BLaER1 treated with 17β-estradiol and CSF1 and Interleukin-3, amounts not matched to agents 10 nM and 100 nM (cell line): ENCODE data around the gene CHRNB1.
A peak's percentile ranks its signal among the peaks of the same experiment; 100 is the strongest.

Experiments
- H3K27ac ChIP-seq, 11 experiments: shearing (Covaris generic); formaldehyde crosslinking; 2 replicates each; pipeline ENCODE4 v1.8.1; 2022
- H3K27me3 ChIP-seq, 11 experiments: shearing (Covaris generic); formaldehyde crosslinking; 2 replicates each; pipeline ENCODE4 v1.8.1; 2022
- H3K36me3 ChIP-seq, 11 experiments: shearing (Covaris generic); formaldehyde crosslinking; 2 replicates each; pipeline ENCODE4 v1.8.1; 2022
- H3K4me1 ChIP-seq, 10 experiments: shearing (Covaris generic); formaldehyde crosslinking; 2 replicates each; pipeline ENCODE4 v1.8.1; 2022
- H3K4me2 ChIP-seq, 11 experiments: shearing (Covaris generic); formaldehyde crosslinking; 2 replicates each; pipeline ENCODE4 v1.8.1; 2022
- H3K4me3 ChIP-seq, 10 experiments: shearing (Covaris generic); formaldehyde crosslinking; 2 replicates each; pipeline ENCODE4 v1.8.1; 2022
- H3K9ac ChIP-seq, 11 experiments: shearing (Covaris generic); formaldehyde crosslinking; 2 replicates each; pipeline ENCODE4 v1.8.1; 2022
- H3K9me3 ChIP-seq, 11 experiments: shearing (Covaris generic); formaldehyde crosslinking; replicated peaks in 1 of 11; 2 replicates each; pipeline ENCODE4 v1.8.1; 2022
- H4K20me1 ChIP-seq, 11 experiments: shearing (Covaris generic); formaldehyde crosslinking; 2 replicates each; pipeline ENCODE4 v1.8.1; 2022
- Cebpa-rat ChIP-seq, 11 experiments: shearing (Covaris generic); IDR thresholded peaks; 2 replicates each; pipeline ENCODE4 v1.8.1; 2022

Gene CHRNB1

GRCh38 chr17:7419819-7420610 is 24.8 kb upstream of the CHRNB1 start, which contains the start of gene SPEM1:
SPEM1 (plus strand) TSS chr17:7420324; CDS start chr17:7420385, 61 bp downstream.
- Histone ChIP-seq H3K9me3 (no peaks in the 10 kb centered on the region), H3K36me3 (peaks cover 0 to 25% (median 15%) of the 10 kb centered on the region in 11 experiments; a peak in 15 of 22 replicates), H3K9ac (peak within 1 kb of the TSS in 3 of 11 experiments; percentile 9 to 20 (median 9); a peak in 1 of 22 replicates), H3K4me1 (peaks cover 0 to 9% (median 7%) of the 10 kb centered on the region in 10 experiments; a peak in 12 of 20 replicates), H3K4me2 (no peak within 1 kb of the TSS), H4K20me1 (peaks cover 0 to 6% (median 0%) of the 10 kb centered on the region in 11 experiments; a peak in 2 of 22 replicates), H3K27me3 (no peaks in the 10 kb centered on the region), H3K4me3 (no peak within 1 kb of the TSS), H3K27ac (no peak within 1 kb of the TSS)
- TF ChIP-seq Cebpa-rat (IDR thresholded peaks at IDR 0.05), result no peak

- Histone ChIP-seq H3K27me3 (no peaks in the 10 kb centered on the region), H3K9ac (no peak overlapping the region), H3K4me1 (peaks cover 0 to 12% (median 9%) of the 10 kb centered on the region in 10 experiments; a peak in 12 of 20 replicates), H3K36me3 (peaks cover 0 to 14% (median 8%) of the 10 kb centered on the region in 11 experiments; a peak in 8 of 22 replicates), H3K4me3 (no peak overlapping the region), H3K4me2 (no peak overlapping the region), H3K9me3 (no peaks in the 10 kb centered on the region), H4K20me1 (peaks cover 0 to 6% (median 0%) of the 10 kb centered on the region in 11 experiments; a peak in 1 of 22 replicates), H3K27ac (no peak overlapping the region)
- no peak for TF ChIP-seq Cebpa-rat (IDR thresholded peaks at IDR 0.05)
These were observed 23.7 kb upstream of the CHRNB1 start for GRCh38 chr17:7421186-7421585.

GRCh38 chr17:7423679-7424078 is 21.2 kb upstream of the CHRNB1 start:
- no peak overlapping the region for H3K4me2 ChIP-seq
- no peak overlapping the region for H3K27ac ChIP-seq
- H3K36me3 ChIP-seq, result 0 out of 22 replicates have a peak, but pooled peaks cover 0 to under 1% (median 0%) of the 10 kb centered on the region in 11 experiments
- H3K4me1 ChIP-seq, result peaks cover 0 to 13% (median 9%) of the 10 kb centered on the region in 10 experiments; a peak in 12 of 20 replicates
- H3K4me3 ChIP-seq, result no peak overlapping the region
- no peak for TF ChIP-seq Cebpa-rat (IDR thresholded peaks at IDR 0.05)
- no peaks in the 10 kb centered on the region for H3K9me3 ChIP-seq
- no peaks in the 10 kb centered on the region; a peak in 1 of 22 replicates for H4K20me1 ChIP-seq
- H3K27me3 ChIP-seq, result no peaks in the 10 kb centered on the region
- H3K9ac ChIP-seq, result no peak overlapping the region

- Histone ChIP-seq H3K4me2 (peak within 1 kb of the TSS in 9 of 11 experiments; percentile 4 to 52 (median 34); a peak in 14 of 22 replicates), H3K36me3 (no peaks in the 10 kb centered on the region), H3K9ac (no peak within 1 kb of the TSS), H4K20me1 (no peaks in the 10 kb centered on the region; a peak in 1 of 22 replicates), H3K27me3 (no peaks in the 10 kb centered on the region), H3K4me1 (peaks cover 0 to 15% (median 9%) of the 10 kb centered on the region in 10 experiments; a peak in 12 of 20 replicates), H3K27ac (peak within 1 kb of the TSS in 1 of 11 experiments; percentile 44; a peak in 2 of 22 replicates), H3K9me3 (no peaks in the 10 kb centered on the region), H3K4me3 (no peak within 1 kb of the TSS)
- no peak for TF ChIP-seq Cebpa-rat (IDR thresholded peaks at IDR 0.05)
These were observed 19.5 kb upstream of the CHRNB1 start, which contains the start of gene SPEM2 for GRCh38 chr17:7425316-7425715. SPEM2 (plus strand) TSS chr17:7425616; CDS start chr17:7425689, 73 bp downstream.

- Histone ChIP-seq H3K27me3 (no peaks in the 10 kb centered on the region), H4K20me1 (no peaks in the 10 kb centered on the region)
These were observed 19.1 kb upstream of the CHRNB1 start for GRCh38 chr17:7425756-7426155.

GRCh38 chr17:7426203-7426863 is 18.5 kb upstream of the CHRNB1 start:
- Histone ChIP-seq H3K27ac (no peak overlapping the region), H3K36me3 (no peaks in the 10 kb centered on the region), H3K4me2 (no peak overlapping the region), H3K4me1 (peaks cover 0 to 15% (median 9%) of the 10 kb centered on the region in 10 experiments; a peak in 12 of 20 replicates), H3K27me3 (no peaks in the 10 kb centered on the region), H3K9me3 (no peaks in the 10 kb centered on the region), H3K4me3 (no peak overlapping the region), H4K20me1 (no peaks in the 10 kb centered on the region), H3K9ac (no peak overlapping the region)
- TF ChIP-seq Cebpa-rat (IDR thresholded peaks at IDR 0.05), result no peak

More at GRCh38 chr17:7425756-7426155, 19.1 kb upstream of the CHRNB1 start:
- Histone ChIP-seq H3K27ac (no peak overlapping the region), H3K4me1 (peaks cover 0 to 15% (median 9%) of the 10 kb centered on the region in 10 experiments; a peak in 12 of 20 replicates), H3K4me3 (no peak overlapping the region), H3K9ac (no peak overlapping the region), H3K9me3 (no peaks in the 10 kb centered on the region), H3K4me2 (no peak overlapping the region), H3K36me3 (no peaks in the 10 kb centered on the region)
- no peak for TF ChIP-seq Cebpa-rat (IDR thresholded peaks at IDR 0.05)

- no peaks in the 10 kb centered on the region for H3K27me3 ChIP-seq
- H3K4me3 ChIP-seq, result no peak overlapping the region
- H3K9ac ChIP-seq, result no peak overlapping the region
- no peak overlapping the region for H3K27ac ChIP-seq
- H3K4me1 ChIP-seq, result peaks cover 0 to 15% (median 9%) of the 10 kb centered on the region in 10 experiments; a peak in 12 of 20 replicates
- H3K36me3 ChIP-seq, result no peaks in the 10 kb centered on the region
- H3K9me3 ChIP-seq, result no peaks in the 10 kb centered on the region
- no peak for TF ChIP-seq Cebpa-rat (IDR thresholded peaks at IDR 0.05)
- H4K20me1 ChIP-seq, result no peaks in the 10 kb centered on the region
- no peak overlapping the region for H3K4me2 ChIP-seq
These were observed 17.9 kb upstream of the CHRNB1 start for GRCh38 chr17:7426896-7427489.

GRCh38 chr17:7427549-7427948 is 17.3 kb upstream of the CHRNB1 start:
- Histone ChIP-seq H3K36me3 (no peaks in the 10 kb centered on the region), H3K4me3 (no peak overlapping the region), H3K27me3 (no peaks in the 10 kb centered on the region), H3K4me1 (peaks cover 0 to 15% (median 9%) of the 10 kb centered on the region in 10 experiments; a peak in 12 of 20 replicates), H4K20me1 (no peaks in the 10 kb centered on the region), H3K4me2 (no peak overlapping the region), H3K9me3 (no peaks in the 10 kb centered on the region), H3K9ac (no peak overlapping the region), H3K27ac (no peak overlapping the region)
- TF ChIP-seq Cebpa-rat (IDR thresholded peaks at IDR 0.05), result no peak
